SHP77 (cell line): ENCODE results near the gene GMDS.

Source experiments
- DNase-seq, 2 experiments: peaks; one replicate each; lab custom pipeline; 2025; lab: John Stamatoyannopoulos, UW

Gene GMDS

GRCh38 chr6:1987640-1988039 lies 257.8 kb downstream of the GMDS start:
- no peak for DNase-seq

- peak in 1 of 2 experiments; percentile 2 for DNase-seq
Observed at GRCh38 chr6:1986454-1987243, 258.8 kb downstream of the GMDS start.

GRCh38 chr6:1984346-1984994 lies 260.9 kb downstream of the GMDS start:
- DNase-seq, result no peak

GRCh38 chr6:1983850-1984249 lies 261.6 kb downstream of the GMDS start:
- DNase-seq, result no peak

GRCh38 chr6:1972962-1973361 lies 272.4 kb downstream of the GMDS start:
- no peak for DNase-seq

- DNase-seq, result peak in 1 of 2 experiments; percentile 30
Observed at GRCh38 chr6:1971612-1972011, 273.8 kb downstream of the GMDS start.

GRCh38 chr6:1970151-1970561 lies 275.2 kb downstream of the GMDS start:
- DNase-seq, result peak; percentile 86 to 91

- peak in 1 of 2 experiments; percentile 37 for DNase-seq
Observed at GRCh38 chr6:1966713-1967112, 278.7 kb downstream of the GMDS start.

GRCh38 chr6:1965596-1966224 lies 279.7 kb downstream of the GMDS start:
- no peak for DNase-seq

- no peak for DNase-seq
Observed at GRCh38 chr6:1963596-1963995, 281.8 kb downstream of the GMDS start.

- no peak for DNase-seq
Observed at GRCh38 chr6:1962201-1962600, 283.2 kb downstream of the GMDS start.

GRCh38 chr6:1960486-1961142 lies 284.8 kb downstream of the GMDS start:
- no peak for DNase-seq

- DNase-seq, result no peak
Observed at GRCh38 chr6:1958257-1958656, 287.1 kb downstream of the GMDS start.

GRCh38 chr6:1957746-1958145 lies 287.7 kb downstream of the GMDS start:
- no peak for DNase-seq

- no peak for DNase-seq
Observed at GRCh38 chr6:1952740-1953360, 292.6 kb downstream of the GMDS start.

- no peak for DNase-seq
Observed at GRCh38 chr6:1950631-1951030, 294.8 kb downstream of the GMDS start.

GRCh38 chr6:1949538-1949937 lies 295.9 kb downstream of the GMDS start:
- no peak for DNase-seq

GRCh38 chr6:1947922-1948321 lies 297.5 kb downstream of the GMDS start:
- DNase-seq, result no peak

- DNase-seq, result no peak
Observed at GRCh38 chr6:1946583-1946982, 298.8 kb downstream of the GMDS start.

GRCh38 chr6:1945235-1945832 lies 300.1 kb downstream of the GMDS start:
- DNase-seq, result no peak

- DNase-seq, result no peak
Observed at GRCh38 chr6:1942834-1943233, 302.6 kb downstream of the GMDS start.

GRCh38 chr6:1941534-1941933 lies 303.9 kb downstream of the GMDS start:
- DNase-seq, result no peak
